ENCODE results near the gene ADM5.

GRCh38 chr19:49660338-49660961 lies 28.9 kb upstream of the ADM5 start:
- TF ChIP-seq CTCF (IDR thresholded peaks at IDR 0.05) (no peak), POLR2AphosphoS5 (IDR thresholded peaks at IDR 0.05) (no peak), POLR2A (IDR thresholded peaks at IDR 0.05; ENCODE audit: low read depth) (no peak)
